Testis (tissue), 2 donors: ENCODE measurements around the gene IMMP2L.

ENCODE experiments used
- POLR2A ChIP-seq: fragments of 450-650 bp; IDR thresholded peaks from one replicate; pipeline ENCODE4 v1.6.1; 2017; ENCODE audit warnings: antibody characterized with exemption, mild to moderate bottlenecking, moderate library complexity
- TF ChIP-seq, protein P1 (sequence below), 3 experiments: fragments of 450-650 bp in 2 of 3; fragments of 200-600 bp in 1 of 3; sonication (generic) in 1 of 3; IDR thresholded peaks; one replicate each; pipeline ENCODE4 v1.5.1; 2016 to 2019; ENCODE audit warnings: antibody characterized with exemption in 3 of 3, mild to moderate bottlenecking in 2 of 3, moderate library complexity in 1 of 3

DNA sequence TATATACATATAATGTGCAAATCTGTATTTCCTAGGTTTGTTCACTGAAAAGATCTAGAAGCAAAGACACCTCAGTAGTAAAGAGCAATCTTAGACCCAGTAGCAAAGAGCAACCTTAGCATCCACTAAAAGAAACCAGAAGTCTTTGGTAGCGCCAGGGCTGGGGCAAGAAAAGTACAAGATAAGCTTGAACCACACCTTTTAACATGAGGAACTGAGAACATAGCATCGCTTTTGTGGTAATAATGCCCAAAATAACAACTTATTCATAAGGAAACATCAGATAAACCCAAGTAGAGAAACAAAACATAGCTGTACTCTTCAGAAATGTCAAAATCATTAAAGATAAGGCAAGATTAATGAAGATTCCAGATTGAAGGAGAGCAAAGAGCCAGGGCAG is 173.4 kb downstream of the IMMP2L start:
- TF ChIP-seq, protein P1, sequence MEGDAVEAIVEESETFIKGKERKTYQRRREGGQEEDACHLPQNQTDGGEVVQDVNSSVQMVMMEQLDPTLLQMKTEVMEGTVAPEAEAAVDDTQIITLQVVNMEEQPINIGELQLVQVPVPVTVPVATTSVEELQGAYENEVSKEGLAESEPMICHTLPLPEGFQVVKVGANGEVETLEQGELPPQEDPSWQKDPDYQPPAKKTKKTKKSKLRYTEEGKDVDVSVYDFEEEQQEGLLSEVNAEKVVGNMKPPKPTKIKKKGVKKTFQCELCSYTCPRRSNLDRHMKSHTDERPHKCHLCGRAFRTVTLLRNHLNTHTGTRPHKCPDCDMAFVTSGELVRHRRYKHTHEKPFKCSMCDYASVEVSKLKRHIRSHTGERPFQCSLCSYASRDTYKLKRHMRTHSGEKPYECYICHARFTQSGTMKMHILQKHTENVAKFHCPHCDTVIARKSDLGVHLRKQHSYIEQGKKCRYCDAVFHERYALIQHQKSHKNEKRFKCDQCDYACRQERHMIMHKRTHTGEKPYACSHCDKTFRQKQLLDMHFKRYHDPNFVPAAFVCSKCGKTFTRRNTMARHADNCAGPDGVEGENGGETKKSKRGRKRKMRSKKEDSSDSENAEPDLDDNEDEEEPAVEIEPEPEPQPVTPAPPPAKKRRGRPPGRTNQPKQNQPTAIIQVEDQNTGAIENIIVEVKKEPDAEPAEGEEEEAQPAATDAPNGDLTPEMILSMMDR (IDR thresholded peaks at IDR 0.05): no peak
- no peak for TF ChIP-seq POLR2A
